NCI-H2081 treated with DMSO at 0.1 percent for 48 hours (cell line): Measurements from ENCODE around the gene MSI2.

Source experiments
- DNase-seq: peaks from one replicate; lab custom pipeline; 2025; lab: John Stamatoyannopoulos, UW

The MSI2 gene

GRCh38 chr17:57578608-57579225, 322.4 kb downstream of the MSI2 start:
- DNase-seq = peak; percentile 16

- DNase-seq = no peak
These were observed 322.9 kb downstream of the MSI2 start for GRCh38 chr17:57579245-57579644.

- DNase-seq = no peak
These were observed 323.9 kb downstream of the MSI2 start for GRCh38 chr17:57580055-57580739.

- DNase-seq = no peak
These were observed 326.8 kb downstream of the MSI2 start for GRCh38 chr17:57582881-57583756.

GRCh38 chr17:57584050-57584551, 327.8 kb downstream of the MSI2 start:
- no peak for DNase-seq

- no peak for DNase-seq
These were observed 329.2 kb downstream of the MSI2 start for GRCh38 chr17:57585341-57586195.

- DNase-seq = no peak
These were observed 329.9 kb downstream of the MSI2 start for GRCh38 chr17:57586196-57586740.

- no peak for DNase-seq
These were observed 330.4 kb downstream of the MSI2 start for GRCh38 chr17:57586742-57587141.

GRCh38 chr17:57587193-57587969, 331.1 kb downstream of the MSI2 start:
- DNase-seq = no peak

GRCh38 chr17:57588086-57588485, 331.8 kb downstream of the MSI2 start:
- no peak for DNase-seq

GRCh38 chr17:57589151-57590034, 333.1 kb downstream of the MSI2 start:
- DNase-seq = no peak

GRCh38 chr17:57593739-57594462, 337.6 kb downstream of the MSI2 start:
- DNase-seq = no peak

GRCh38 chr17:57594767-57595166, 338.4 kb downstream of the MSI2 start:
- no peak for DNase-seq

GRCh38 chr17:57595426-57595825, 339.1 kb downstream of the MSI2 start:
- DNase-seq = no peak

GRCh38 chr17:57595947-57596695, 339.8 kb downstream of the MSI2 start:
- no peak for DNase-seq

GRCh38 chr17:57597101-57597500, 340.8 kb downstream of the MSI2 start:
- no peak for DNase-seq

- DNase-seq = peak; percentile 23
These were observed 341.5 kb downstream of the MSI2 start for GRCh38 chr17:57597531-57598453.
